ENCODE measurements around the gene YOD1. TPM values are rescaled to one million over a fixed set of nuclear protein-coding genes. Genes with fewer than 3 reads are reported as not detected.

The YOD1 gene
- total and polyA plus RNA-seq, 2 donors (not counting 1 experiment from before 2014, with no cell fraction given) = 3.0 to 5.6 TPM

- Histone ChIP-seq H3K79me2 (ENCODE audit: control insufficient read depth, insufficient read depth, low read length) (no peaks in the 10 kb centered on the region), H3K36me3 (ENCODE audit: control insufficient read depth, insufficient read depth, low read length) (no peaks in the 10 kb centered on the region), H3K4me2 (ENCODE audit: extremely low read depth, insufficient read depth, low read length) (no peak within 1 kb of the TSS), H3K9ac (ENCODE audit: insufficient read depth, low read length) (no peak within 1 kb of the TSS), H3K27ac (ENCODE audit: insufficient read depth, low read length) (no peak within 1 kb of the TSS), H2AFZ (ENCODE audit: low read length) (no peak within 1 kb of the TSS), H3K9me3 (ENCODE audit: control insufficient read depth, insufficient read depth, low read depth, low read length) (no peaks in the 10 kb centered on the region), H3K4me1 (ENCODE audit: control insufficient read depth, extremely low read depth, insufficient read depth, low read length) (no peaks in the 10 kb centered on the region), H4K20me1 (ENCODE audit: control insufficient read depth, extremely low read depth, insufficient read depth, low read length) (no peaks in the 10 kb centered on the region), H3K4me3 (replicated peaks in 1 of 4; ENCODE audit: control extremely low read depth in 1 of 4, insufficient read depth in 1 of 4, low read depth in 3 of 4, low read length in 4 of 4) (no peak within 1 kb of the TSS), H3K27me3 (ENCODE audit: control insufficient read depth, insufficient read depth, low read length) (no peaks in the 10 kb centered on the region)
- peak in 1 of 2 donors; percentile 20 for DNase-seq (ENCODE audit: low read depth in 2 of 2)
- no peak for TF ChIP-seq CTCF (conservative IDR thresholded peaks at IDR 0.05 in 1 of 2, IDR thresholded peaks at IDR 0.05 in 1 of 2; ENCODE audit: low read depth in 1 of 2, low read length in 2 of 2)
- no peak for TF ChIP-seq EZH2 (IDR thresholded peaks at IDR 0.05; ENCODE audit: low read length, missing control alignments)
Measured at GRCh38 chr1:207088701-207089626, 38.0 kb upstream of the YOD1 start, which contains the start of gene C4BPB. Gene C4BPB, plus strand, starts transcription at chr1:207088860. Its CDS starts 672 bp downstream, at chr1:207089532.

- Histone ChIP-seq H3K4me1 (ENCODE audit: control insufficient read depth, extremely low read depth, insufficient read depth, low read length) (no peaks in the 10 kb centered on the region), H3K27ac (ENCODE audit: insufficient read depth, low read length) (no peak overlapping the region), H3K4me2 (ENCODE audit: extremely low read depth, insufficient read depth, low read length) (no peak overlapping the region), H3K79me2 (ENCODE audit: control insufficient read depth, insufficient read depth, low read length) (no peaks in the 10 kb centered on the region), H2AFZ (ENCODE audit: low read length) (no peak overlapping the region), H3K4me3 (replicated peaks in 1 of 4; ENCODE audit: control extremely low read depth in 1 of 4, insufficient read depth in 1 of 4, low read depth in 3 of 4, low read length in 4 of 4) (no peak overlapping the region), H3K27me3 (ENCODE audit: control insufficient read depth, insufficient read depth, low read length) (no peaks in the 10 kb centered on the region), H3K9ac (ENCODE audit: insufficient read depth, low read length) (no peak overlapping the region), H4K20me1 (ENCODE audit: control insufficient read depth, extremely low read depth, insufficient read depth, low read length) (no peaks in the 10 kb centered on the region), H3K36me3 (ENCODE audit: control insufficient read depth, insufficient read depth, low read length) (no peaks in the 10 kb centered on the region), H3K9me3 (ENCODE audit: control insufficient read depth, insufficient read depth, low read depth, low read length) (no peaks in the 10 kb centered on the region)
- no peak for TF ChIP-seq EZH2 (IDR thresholded peaks at IDR 0.05; ENCODE audit: low read length, missing control alignments)
- no peak for TF ChIP-seq CTCF (conservative IDR thresholded peaks at IDR 0.05 in 1 of 2, IDR thresholded peaks at IDR 0.05 in 1 of 2; ENCODE audit: low read depth in 1 of 2, low read length in 2 of 2)
- peak in 1 of 2 donors; percentile 70 for DNase-seq (ENCODE audit: low read depth in 2 of 2)
Measured at GRCh38 chr1:207088161-207088560, 37.2 kb upstream of the YOD1 start.

- Histone ChIP-seq H3K4me1 (ENCODE audit: control insufficient read depth, extremely low read depth, insufficient read depth, low read length) (no peaks in the 10 kb centered on the region), H3K79me2 (ENCODE audit: control insufficient read depth, insufficient read depth, low read length) (no peaks in the 10 kb centered on the region), H3K4me2 (ENCODE audit: extremely low read depth, insufficient read depth, low read length) (no peak overlapping the region), H3K27me3 (ENCODE audit: control insufficient read depth, insufficient read depth, low read length) (no peaks in the 10 kb centered on the region), H3K36me3 (ENCODE audit: control insufficient read depth, insufficient read depth, low read length) (no peaks in the 10 kb centered on the region), H3K9ac (ENCODE audit: insufficient read depth, low read length) (no peak overlapping the region), H4K20me1 (ENCODE audit: control insufficient read depth, extremely low read depth, insufficient read depth, low read length) (no peaks in the 10 kb centered on the region), H3K9me3 (ENCODE audit: control insufficient read depth, insufficient read depth, low read depth, low read length) (no peaks in the 10 kb centered on the region), H2AFZ (ENCODE audit: low read length) (no peak overlapping the region), H3K4me3 (replicated peaks in 1 of 4; ENCODE audit: control extremely low read depth in 1 of 4, insufficient read depth in 1 of 4, low read depth in 3 of 4, low read length in 4 of 4) (no peak overlapping the region), H3K27ac (ENCODE audit: insufficient read depth, low read length) (no peak overlapping the region)
- DNase-seq (ENCODE audit: low read depth in 2 of 2) = no peak
- no peak for TF ChIP-seq EZH2 (IDR thresholded peaks at IDR 0.05; ENCODE audit: low read length, missing control alignments)
- no peak for TF ChIP-seq CTCF (conservative IDR thresholded peaks at IDR 0.05 in 1 of 2, IDR thresholded peaks at IDR 0.05 in 1 of 2; ENCODE audit: low read depth in 1 of 2, low read length in 2 of 2)
Measured at GRCh38 chr1:207085887-207086286, 34.9 kb upstream of the YOD1 start.

All from fibroblast of lung (primary cell).